Activated CD8-positive, alpha-beta memory T cell treated with anti-CD3 and anti-CD28 coated beads for 36 hours (primary cell): ENCODE data around the gene ODAD4. TPM values are rescaled to one million over a fixed set of nuclear protein-coding genes. Genes with fewer than 3 reads are reported as not detected.

Experiments used
- CTCF ChIA-PET: fragments of 350-600 bp; sonication (Branson Sonifier 250); formaldehyde crosslinking; loops from one replicate; lab custom pipeline; 2021; ENCODE audit warnings: antibody characterized with exemption; lab: Charles Lee
- POLR2A ChIA-PET: fragments of 350-600 bp; sonication (Branson Sonifier 250); formaldehyde crosslinking; loops from one replicate; lab custom pipeline; 2021; ENCODE audit warnings: antibody characterized with exemption; lab: Charles Lee
- total RNA-seq, 2 experiments: library from RNA; stranded (reverse); gene quantifications; one replicate each; pipeline ENCODE4 v1.2.3, GENCODE V29; 2021

The ODAD4 gene
- total RNA-seq, 2 experiments from 2014 or later: 0.27 to 0.38 TPM

GRCh38 chr17:41976142-41976768 is 45.8 kb downstream of the ODAD4 start:
- ChIA-PET POLR2A (no interaction called here), CTCF (interaction anchor here (0.7 kb wide), 1 partner anchor 12 kb away, joined by 3 read pairs; no protein-coding TSS in a partner anchor)

- ChIA-PET CTCF (interaction anchor here (1.0 kb wide), 1 partner anchor 8 kb away, joined by 4 read pairs; no protein-coding TSS in a partner anchor), POLR2A (no interaction called here)
Measured at GRCh38 chr17:41977991-41978390, 47.6 kb downstream of the ODAD4 start.

- CTCF ChIA-PET: no interaction called here
- POLR2A ChIA-PET: no interaction called here
Measured at GRCh38 chr17:41982026-41982760, 51.8 kb downstream of the ODAD4 start.

- CTCF ChIA-PET: no interaction called here
- POLR2A ChIA-PET: interaction anchor here (0.7 to 0.9 kb wide), 2 partner anchors 17 to 31 kb away, joined by 3 read pairs; no protein-coding TSS in a partner anchor
Measured at GRCh38 chr17:41984454-41984853, 54.0 kb downstream of the ODAD4 start.

- ChIA-PET POLR2A (interaction anchor here (0.6 kb wide), 1 partner anchor 32 kb away, joined by 4 read pairs; the partner anchor contains the start of gene DNAJC7), CTCF (interaction anchor here (0.6 to 1.7 kb wide), 2 partner anchors 9 to 439 kb away, joined by 4 read pairs; no protein-coding TSS in a partner anchor)
Measured at GRCh38 chr17:41985919-41986318, 55.5 kb downstream of the ODAD4 start.

- ChIA-PET POLR2A (no interaction called here), CTCF (interaction anchor here (0.6 to 1.7 kb wide), 3 partner anchors 9 to 440 kb away, joined by 3 to 4 read pairs (median 4); no protein-coding TSS in a partner anchor)
Measured at GRCh38 chr17:41986634-41987033, 56.2 kb downstream of the ODAD4 start.

GRCh38 chr17:41987642-41988041 is 57.2 kb downstream of the ODAD4 start:
- ChIA-PET CTCF (interaction anchor here (1.5 kb wide), 2 partner anchors 13 to 25 kb away, joined by 3 to 4 read pairs; no protein-coding TSS in a partner anchor), POLR2A (no interaction called here)

GRCh38 chr17:41988418-41988817 is 58.0 kb downstream of the ODAD4 start:
- POLR2A ChIA-PET: no interaction called here
- CTCF ChIA-PET: interaction anchor here (0.8 to 1.6 kb wide), 3 partner anchors 12 to 31 kb away, joined by 3 to 4 read pairs (median 4); no protein-coding TSS in a partner anchor

- CTCF ChIA-PET: interaction anchor here (1.6 kb wide), 1 partner anchor 29 kb away, joined by 4 read pairs; no protein-coding TSS in a partner anchor
- POLR2A ChIA-PET: no interaction called here
Measured at GRCh38 chr17:41989702-41990419, 59.4 kb downstream of the ODAD4 start.

- CTCF ChIA-PET: interaction anchor here (1.0 to 1.4 kb wide), 2 partner anchors 26 to 29 kb away, joined by 3 to 4 read pairs; no protein-coding TSS in a partner anchor
- POLR2A ChIA-PET: interaction anchor here (0.7 kb wide), 1 partner anchor 24 kb away, joined by 3 read pairs; the partner anchor contains the start of gene DNAJC7
Measured at GRCh38 chr17:41992576-41992975, 62.2 kb downstream of the ODAD4 start.

GRCh38 chr17:41996855-41997164 is 66.4 kb downstream of the ODAD4 start:
- CTCF ChIA-PET: no interaction called here
- POLR2A ChIA-PET: no interaction called here

GRCh38 chr17:41998497-41998896 is 68.1 kb downstream of the ODAD4 start:
- POLR2A ChIA-PET: no interaction called here
- CTCF ChIA-PET: interaction anchor here (0.9 kb wide), 1 partner anchor 17 kb away, joined by 3 read pairs; no protein-coding TSS in a partner anchor

- ChIA-PET CTCF (interaction anchor here (1.0 kb wide), 1 partner anchor 13 kb away, joined by 3 read pairs; no protein-coding TSS in a partner anchor), POLR2A (no interaction called here)
Measured at GRCh38 chr17:42000413-42001133, 70.2 kb downstream of the ODAD4 start.

GRCh38 chr17:42001729-42002128 is 71.3 kb downstream of the ODAD4 start:
- ChIA-PET CTCF (interaction anchor here (2.2 kb wide), 1 partner anchor 23 kb away, joined by 5 read pairs; no protein-coding TSS in a partner anchor), POLR2A (interaction anchor here (0.6 kb wide), 1 partner anchor 36 kb away, joined by 4 read pairs; no protein-coding TSS in a partner anchor)

GRCh38 chr17:42002175-42002791 is 71.9 kb downstream of the ODAD4 start:
- ChIA-PET POLR2A (interaction anchor here (0.6 kb wide), 1 partner anchor 36 kb away, joined by 4 read pairs; no protein-coding TSS in a partner anchor), CTCF (interaction anchor here (2.2 kb wide), 1 partner anchor 23 kb away, joined by 5 read pairs; no protein-coding TSS in a partner anchor)

- POLR2A ChIA-PET: interaction anchor here (0.6 kb wide), 1 partner anchor 9 kb away, joined by 3 read pairs; no protein-coding TSS in a partner anchor
- CTCF ChIA-PET: interaction anchor here (2.2 kb wide), 1 partner anchor 22 kb away, joined by 5 read pairs; no protein-coding TSS in a partner anchor
Measured at GRCh38 chr17:42002792-42003301, 72.4 kb downstream of the ODAD4 start.

GRCh38 chr17:42005166-42005565 is 74.7 kb downstream of the ODAD4 start:
- ChIA-PET POLR2A (no interaction called here), CTCF (interaction anchor here (1.5 to 1.8 kb wide), 2 partner anchors 96 to 107 kb away, joined by 3 to 5 read pairs; partner anchors contain the start of gene DHX58)
